NCI-H1417 (cell line): ENCODE results near the gene CDH4.
A peak's percentile ranks its signal among the peaks of the same experiment; 100 is the strongest.
"Not testable (repeated sequence)": the region's sequence is repeated elsewhere in the genome, so short reads cannot be mapped to it uniquely, and the experiment has no call there.

Experiments used
- DNase-seq, 3 experiments: peaks; one replicate each; lab custom pipeline; 2025; lab: John Stamatoyannopoulos, UW

Gene CDH4

DNA sequence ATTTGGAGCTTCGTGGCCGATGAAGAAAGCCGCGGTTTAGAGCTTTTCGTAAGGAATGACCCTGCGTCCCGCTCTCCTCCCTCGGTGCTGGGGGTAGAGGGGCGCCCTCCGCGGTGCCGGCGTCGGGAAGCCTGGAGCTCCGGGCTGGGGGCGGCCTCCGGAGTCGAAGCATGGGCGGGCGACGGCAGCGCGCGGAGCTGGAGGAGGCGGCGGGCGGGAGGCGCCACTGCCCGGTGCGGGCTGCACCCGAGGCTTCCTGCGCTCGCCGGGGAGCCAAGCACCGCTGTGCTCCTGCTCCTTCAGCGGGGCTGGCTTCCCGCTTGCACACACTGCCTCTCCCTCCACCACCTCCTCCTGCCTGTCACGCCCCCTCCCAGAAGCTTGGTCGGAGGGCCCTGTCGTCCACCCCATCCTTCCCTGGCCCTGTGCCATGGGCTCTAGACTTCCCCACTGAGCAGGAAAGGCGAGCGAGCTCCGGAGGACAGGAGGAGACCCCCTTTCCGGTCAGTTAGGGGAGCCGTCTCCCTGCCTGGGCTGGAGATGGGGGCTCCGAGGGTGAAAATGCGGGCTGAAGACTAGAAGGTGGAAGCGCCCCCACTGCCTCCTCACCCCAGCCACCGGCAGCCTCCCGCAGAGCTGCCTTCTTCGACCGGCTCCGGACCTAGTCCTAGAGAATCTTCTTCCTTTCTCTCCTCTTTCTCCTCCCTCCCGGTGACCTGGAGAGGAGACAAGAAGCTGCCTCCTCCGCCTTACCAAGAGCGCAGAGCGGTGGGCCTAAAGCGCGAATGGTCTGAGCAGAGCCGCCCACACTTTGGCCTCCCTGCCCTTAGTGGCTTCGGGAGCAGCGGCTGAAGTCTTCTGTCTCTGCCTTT, 1.8 kb downstream of the CDH4 start:
- DNase-seq = peak; percentile 41 to 83 (median 80)

DNA sequence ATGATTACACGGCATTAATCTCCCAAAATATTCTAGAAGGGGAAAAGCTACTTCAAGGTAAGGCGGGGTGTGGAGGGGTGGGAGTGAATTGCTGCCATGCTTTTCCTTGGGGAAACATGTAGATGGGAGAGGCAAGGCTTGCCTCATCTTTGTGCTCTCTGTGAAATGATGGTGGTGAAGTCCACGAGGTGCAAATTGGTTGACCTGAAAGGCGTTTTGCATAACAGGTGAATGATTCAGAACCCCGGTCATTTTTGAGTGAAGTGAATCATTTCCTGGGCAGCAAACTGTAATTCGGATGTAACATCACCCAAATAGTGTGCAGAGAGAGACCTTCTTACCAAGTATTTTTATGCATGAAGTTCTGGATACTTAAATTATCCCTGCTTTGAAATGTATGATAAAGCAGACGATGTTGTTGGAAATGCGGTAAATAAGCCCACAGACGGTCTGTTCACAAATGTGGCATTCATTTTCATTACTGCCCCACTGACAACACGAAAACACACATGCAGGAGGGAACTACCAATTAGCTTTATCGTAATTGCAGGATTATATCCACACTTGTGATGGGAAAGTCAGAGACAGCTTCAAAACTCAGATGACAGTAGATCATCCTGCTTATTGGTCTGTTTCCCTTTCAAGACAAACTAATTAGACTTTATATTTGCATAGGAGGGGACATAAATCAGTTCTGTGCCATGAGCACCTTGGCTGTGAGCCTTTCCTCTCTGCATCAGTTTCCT, 3.0 kb downstream of the CDH4 start:
- DNase-seq = peak in 1 of 3 experiments; percentile 50

DNA sequence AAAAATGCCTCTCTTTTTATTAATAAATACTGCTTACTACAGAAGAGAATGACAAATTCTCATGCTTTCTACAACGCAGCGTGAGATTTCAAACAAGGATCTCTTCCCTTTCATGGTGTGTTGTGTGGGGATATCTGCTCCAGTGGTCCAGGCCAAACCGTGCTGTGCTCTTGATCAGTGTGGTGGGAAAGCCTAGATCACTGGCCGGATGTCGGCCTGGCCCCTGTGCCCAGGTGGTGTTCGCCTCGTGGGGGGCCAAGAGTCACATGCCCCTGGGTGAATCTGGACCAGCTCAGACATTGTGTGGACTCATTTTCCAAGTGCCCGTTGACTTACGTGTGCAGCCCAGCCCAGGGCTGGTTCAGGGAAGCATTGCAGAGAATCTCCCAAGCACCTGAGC, 4.3 kb downstream of the CDH4 start:
- DNase-seq = no peak

DNA sequence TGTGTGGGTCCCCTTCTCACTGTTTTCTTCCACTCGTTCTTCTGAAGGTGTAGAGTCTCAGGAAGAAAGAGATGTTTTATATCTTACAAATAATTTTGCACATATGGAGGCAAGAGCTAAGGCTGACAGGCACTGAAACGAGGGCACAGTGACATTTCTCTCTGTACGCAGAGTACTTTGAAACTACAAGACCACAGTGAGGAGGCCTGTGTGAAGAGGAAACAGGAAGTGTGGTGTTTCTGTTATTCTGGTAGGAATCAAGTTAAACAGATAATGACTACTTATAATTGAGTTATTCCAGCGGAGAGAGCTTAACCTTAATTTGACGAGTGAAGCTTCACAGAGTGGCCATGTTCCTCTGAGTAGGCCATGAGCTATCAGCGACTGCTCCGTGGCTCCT, 4.8 kb downstream of the CDH4 start:
- no peak for DNase-seq

DNA sequence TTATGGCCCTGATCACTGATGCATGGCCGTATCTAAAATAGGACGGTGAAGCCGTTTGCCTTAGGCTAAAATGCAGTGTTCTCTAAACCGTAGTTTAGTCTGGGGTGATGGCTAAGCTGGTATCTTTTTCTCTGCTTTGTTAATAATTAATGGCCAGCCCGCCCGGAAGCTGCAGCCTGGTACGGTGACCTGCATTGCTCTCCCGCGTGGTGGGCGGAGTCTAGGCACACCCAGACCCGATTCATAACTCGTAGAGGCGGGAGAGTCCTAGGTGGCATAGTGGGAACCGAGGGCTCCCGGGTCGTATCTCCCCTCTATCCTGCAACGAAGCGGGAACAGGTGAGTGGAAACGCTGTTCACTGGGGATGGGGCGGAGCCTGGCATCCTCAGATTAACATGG, 5.5 kb downstream of the CDH4 start:
- no peak for DNase-seq

DNA sequence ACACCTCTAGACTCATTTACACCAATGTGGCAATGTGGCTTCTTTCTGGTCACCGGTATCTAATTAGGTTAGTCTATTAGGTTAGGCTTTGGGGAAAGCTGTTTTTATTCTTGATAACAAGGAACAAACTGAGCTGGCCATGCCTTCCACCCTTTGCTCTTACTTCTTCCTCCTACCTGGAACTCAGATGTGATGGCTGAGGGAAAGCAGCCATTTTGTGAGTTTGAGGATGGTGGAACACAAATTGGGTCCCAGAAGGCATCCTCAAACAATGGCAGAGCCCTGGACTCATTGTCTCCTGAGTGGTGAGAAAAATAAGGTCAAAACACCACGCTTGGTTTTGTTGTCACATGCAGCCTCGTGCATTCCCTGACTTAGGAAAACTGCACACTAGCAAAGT, 7.7 kb downstream of the CDH4 start:
- DNase-seq = no peak

DNA sequence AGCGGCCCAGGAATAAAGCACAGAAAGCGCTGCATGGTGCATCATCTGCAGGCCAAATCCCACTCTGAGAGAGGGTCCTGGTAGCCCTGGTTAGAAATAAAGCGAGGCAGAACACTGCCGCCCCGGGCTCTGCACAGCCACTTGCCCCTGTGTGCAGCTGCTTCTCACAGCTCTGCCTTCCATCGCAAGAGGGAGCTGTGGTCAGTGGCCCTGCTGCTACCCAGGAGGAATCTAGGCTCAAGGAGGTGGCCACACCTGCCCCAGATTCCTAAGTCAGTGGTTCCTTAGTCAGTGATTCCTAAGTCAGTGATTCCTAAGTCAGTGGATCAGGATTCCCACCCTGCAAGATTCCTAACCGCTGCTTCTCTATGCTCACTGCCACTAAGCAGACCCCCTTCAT, 8.8 kb downstream of the CDH4 start:
- no peak for DNase-seq

DNA sequence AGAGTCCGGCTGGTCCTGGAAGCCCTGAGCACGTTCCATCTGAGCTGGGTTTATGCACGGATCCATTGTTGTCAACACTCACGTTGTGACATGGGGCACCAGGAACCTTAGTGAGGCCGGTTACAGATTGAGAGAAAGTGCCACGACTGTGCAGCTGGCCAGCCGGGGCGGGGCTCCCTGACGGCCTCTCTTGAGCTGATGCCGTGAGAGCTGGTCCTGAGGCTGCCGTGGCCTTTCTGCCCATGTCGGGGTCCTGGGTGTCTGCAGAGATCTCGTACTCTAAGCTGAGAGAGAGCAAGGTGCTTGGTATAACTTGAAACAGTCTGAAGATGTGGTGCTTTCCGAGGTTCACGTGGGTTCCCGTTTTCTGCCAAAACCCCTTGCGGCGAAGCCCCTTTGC, 10.0 kb downstream of the CDH4 start:
- no peak for DNase-seq

DNA sequence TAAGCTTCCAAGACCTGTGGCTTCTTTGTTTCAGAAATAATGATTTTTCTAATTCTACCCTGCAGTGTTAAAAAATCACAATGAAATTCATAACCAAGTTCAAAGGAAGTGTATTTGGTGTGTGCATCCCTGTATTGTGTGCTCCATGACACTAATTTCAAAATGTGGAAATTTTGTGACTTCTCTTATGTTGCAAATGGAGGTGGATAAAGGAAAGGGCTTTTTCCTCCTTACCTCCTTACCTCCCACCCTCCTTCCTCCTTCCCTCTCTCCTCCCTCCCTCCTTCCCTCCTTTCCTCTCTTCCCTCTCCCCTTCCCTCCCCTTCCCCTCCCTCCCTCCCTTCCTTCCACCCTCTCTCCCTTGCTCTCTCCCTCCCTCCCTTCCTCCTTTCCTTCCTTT, 10.5 kb downstream of the CDH4 start:
- DNase-seq = no peak

DNA sequence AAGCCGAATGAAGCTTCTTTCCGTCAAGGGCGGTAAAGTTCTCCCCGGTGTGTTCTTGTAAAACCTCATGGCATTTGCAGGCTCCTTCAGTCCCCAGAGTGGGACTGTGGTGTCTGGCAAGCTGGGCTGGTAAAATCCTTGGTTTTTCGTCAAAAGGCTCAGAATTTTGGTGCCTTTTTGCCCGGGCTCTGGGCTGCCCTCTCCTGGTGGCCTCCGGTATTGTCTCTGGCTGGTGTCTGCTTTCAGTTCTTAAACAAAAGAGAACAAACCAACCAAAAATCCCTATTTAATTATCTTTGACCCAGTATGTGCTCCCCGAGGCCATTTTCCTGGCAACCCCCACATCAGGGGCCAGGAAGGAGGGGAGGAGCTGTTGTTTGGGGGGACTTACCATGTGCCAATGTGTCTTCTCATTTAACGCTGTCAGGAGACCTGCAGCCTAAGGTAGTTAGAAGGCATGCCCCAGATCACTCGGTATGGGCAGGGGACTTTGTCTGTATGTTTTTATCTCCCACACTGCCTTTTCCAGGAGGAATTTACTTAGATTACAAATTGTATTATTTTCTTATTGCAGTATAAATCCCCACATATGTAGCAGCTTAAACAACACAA, 11.1 kb downstream of the CDH4 start:
- peak; percentile 10 to 36 (median 14) for DNase-seq

DNA sequence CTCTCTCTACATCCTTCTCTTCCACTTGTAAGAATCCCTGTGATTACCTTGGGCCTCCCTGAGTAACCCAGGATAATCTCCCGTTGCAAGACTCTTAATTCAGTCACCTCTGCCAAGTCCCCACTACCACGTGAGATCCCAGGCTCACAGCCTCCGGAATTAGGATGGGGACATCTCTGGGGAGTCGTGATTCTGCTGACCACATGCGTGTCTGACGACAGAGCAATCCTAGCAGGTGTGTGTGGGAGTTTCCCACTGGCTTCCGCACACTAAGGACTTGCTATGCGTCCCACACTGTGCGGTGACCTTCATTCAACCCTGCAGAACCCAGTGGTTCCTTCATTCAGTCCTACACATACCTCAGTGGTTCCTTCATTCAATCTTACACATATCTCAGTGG, 11.9 kb downstream of the CDH4 start:
- no peak for DNase-seq

DNA sequence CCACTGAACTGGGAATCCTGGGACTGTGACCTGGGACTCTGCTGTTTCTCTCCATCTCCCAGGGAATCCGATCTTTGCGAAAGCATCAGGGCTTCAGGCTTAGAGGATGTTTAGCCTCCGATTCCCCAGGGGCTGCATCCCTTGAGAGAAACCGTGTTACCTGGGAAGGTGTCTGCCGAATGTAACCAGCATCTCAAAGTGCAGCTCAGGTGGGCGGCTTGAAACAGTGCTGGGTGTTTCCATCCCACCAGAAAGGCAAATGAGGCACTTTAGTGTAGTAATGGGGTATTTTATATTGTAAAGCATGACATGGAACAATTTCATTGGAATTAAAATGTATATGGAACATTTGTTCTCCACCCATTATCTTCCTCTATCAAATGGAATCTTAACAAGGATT, 15.2 kb downstream of the CDH4 start:
- no peak for DNase-seq

DNA sequence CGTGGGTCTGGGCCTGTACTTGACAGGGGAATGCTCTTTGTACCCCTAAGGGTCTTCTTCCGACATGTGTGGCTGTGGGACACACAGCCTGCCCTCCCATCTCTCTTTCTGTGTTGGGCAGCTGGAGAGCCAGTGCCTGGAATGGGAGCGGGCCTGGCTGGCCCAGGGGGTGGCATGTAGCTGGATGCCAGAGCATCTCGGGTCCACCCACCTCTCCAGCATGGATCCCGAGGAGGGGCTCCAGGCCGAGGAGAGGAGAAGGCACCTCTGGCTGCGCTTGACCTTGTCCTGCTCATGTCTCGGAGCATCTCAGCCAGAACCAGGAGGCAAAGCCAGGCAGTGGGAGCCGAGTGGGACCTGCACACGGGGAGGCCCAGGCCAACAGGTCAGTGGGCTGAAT, 16.0 kb downstream of the CDH4 start:
- no peak for DNase-seq

DNA sequence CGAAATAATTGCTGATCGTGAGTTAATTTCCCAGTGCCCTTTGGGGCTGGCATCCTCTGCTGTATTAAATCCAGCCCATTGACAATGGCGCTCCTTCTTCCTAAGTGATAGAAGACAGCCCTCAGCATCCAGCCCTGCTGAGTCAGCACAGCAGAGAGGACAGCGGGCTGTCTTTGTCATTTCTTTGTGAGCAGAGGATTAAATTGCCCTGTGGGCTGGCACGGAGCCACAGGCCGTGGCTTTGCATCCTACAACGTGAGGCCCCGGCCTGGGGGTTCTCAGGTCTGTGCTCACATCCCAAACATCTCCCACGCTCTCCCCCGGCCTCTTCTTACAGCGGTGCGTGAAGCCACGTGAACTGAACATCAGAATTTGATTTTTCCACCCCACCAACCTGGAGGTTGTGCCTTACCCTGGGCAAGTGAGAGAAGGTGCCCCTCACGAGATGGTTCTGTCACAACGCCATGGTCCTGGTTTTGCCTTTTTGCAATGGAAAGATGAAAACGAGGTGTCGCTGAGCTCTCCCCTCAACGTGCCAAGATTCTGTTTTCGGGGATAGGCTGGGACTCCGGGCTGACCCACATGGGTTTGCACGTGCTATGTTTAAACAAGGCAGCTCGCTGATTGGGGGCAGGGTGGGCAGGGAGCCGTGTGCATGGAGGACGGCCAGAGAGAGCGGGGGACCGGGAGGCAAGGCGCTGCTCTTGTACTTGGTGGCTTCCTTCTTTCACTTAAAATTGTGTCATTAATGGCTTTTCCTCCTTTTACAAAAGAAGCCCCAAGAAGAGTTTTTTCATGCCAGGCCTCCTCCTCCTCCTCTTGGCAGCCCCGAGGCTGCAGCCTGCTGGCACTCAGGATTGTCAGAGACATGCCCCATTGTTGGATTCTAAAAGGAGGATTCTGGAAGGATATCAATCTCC, 19.5 kb downstream of the CDH4 start:
- peak; percentile 29 to 76 (median 65) for DNase-seq

DNA sequence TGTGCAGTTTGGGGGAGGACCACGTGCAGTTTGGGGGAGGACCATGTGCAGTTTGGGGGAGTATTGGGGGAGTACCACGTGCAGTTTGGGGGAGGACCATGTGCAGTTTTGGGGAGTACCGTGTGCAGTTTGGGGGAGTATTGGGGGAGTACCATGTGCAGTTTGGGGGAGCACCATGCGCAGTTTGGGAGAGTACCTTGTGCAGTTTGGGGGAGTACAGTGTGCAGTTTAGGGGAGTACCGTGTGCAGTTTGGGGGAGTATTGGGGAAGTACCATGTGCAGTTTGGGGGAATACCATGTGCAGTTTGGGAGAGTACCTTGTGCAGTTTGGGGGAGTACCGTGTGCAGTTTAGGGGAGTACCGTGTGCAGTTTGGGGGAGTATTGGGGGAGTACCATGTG, 21.0 kb downstream of the CDH4 start:
- not testable (repeated sequence) for DNase-seq

DNA sequence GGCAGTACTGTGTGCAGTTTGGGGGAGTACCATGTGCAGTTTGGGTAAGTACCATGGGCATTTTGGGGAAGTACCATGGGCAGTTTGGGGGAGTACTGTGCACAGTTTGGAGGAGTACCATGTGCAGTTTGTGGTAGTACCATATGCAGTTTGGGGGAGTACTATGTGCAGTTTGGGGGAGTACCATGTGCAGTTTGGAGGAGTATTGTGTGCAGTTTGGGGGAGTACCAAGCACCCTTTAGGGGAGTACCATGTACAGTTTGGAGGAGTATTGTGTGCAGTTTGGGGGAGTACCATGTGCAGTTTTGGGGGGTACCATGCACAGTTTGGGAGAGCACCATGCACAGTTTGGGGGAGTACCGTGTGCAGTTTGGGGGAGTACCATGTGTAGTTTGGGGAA, 21.6 kb downstream of the CDH4 start:
- DNase-seq = not testable (repeated sequence)

DNA sequence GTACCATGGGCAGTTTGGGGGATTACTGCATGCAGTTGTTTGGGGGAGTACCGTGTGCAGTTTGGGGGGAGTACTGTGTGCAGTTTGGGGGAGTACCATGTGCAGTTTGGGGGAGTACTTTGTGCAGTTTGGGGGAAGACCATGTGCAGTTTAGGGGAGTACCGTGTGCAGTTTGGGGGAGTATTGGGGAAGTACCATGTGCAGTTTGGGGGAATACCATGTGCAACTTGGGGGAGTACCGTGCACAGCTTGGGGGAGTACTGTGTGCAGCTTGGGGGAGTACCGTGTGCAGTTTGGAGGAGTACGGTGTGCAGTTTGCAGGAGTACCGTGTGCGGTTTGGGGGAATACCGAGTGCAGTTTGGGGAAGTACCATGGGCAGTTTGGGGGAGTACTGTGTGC, 22.3 kb downstream of the CDH4 start:
- DNase-seq = no peak

DNA sequence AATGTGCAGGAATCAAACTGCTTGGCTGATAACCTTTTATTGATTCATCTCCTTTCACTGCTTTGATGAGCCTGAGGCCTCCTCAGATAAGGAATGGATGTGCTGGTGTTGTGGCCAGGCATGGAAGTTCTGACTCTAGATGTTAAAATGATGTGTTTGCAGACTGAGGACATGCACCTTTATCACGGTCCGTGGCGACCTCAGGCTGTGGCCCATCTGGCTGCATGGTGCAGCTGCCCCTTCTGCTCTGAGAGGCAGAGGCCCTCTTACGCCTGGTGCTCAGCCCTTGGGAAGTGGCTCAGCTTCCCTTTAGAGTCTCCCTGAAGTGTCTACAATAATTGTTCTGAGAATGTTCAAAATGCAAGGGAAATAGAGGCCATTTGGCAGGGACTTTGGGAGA, 26.2 kb downstream of the CDH4 start:
- DNase-seq = no peak

DNA sequence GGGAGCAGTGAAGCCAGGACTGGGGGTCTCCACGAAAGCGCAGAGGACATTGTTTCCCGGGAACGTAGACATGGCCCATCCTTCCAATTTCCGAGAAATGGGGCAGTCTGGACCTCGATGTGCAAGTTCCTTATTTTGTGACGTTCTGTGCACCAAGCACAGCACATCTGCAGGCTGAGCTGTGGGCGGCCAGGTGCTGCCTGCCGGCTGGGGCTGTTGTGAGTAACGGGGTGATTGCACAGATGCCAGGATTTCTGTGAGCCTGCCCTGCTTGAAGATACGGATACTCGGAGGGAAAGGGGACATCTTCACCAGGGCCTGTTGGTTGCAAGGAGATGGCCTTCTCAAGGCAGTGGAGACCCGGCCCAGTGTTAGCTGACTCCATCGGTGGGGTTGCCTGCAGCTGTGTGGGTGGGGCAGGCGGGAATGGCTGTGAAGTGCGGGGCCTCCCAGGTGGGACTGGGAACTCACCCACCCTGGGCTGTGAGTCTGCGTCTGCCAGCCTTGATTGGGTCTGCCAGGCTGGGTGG, 27.6 kb downstream of the CDH4 start:
- no peak for DNase-seq

DNA sequence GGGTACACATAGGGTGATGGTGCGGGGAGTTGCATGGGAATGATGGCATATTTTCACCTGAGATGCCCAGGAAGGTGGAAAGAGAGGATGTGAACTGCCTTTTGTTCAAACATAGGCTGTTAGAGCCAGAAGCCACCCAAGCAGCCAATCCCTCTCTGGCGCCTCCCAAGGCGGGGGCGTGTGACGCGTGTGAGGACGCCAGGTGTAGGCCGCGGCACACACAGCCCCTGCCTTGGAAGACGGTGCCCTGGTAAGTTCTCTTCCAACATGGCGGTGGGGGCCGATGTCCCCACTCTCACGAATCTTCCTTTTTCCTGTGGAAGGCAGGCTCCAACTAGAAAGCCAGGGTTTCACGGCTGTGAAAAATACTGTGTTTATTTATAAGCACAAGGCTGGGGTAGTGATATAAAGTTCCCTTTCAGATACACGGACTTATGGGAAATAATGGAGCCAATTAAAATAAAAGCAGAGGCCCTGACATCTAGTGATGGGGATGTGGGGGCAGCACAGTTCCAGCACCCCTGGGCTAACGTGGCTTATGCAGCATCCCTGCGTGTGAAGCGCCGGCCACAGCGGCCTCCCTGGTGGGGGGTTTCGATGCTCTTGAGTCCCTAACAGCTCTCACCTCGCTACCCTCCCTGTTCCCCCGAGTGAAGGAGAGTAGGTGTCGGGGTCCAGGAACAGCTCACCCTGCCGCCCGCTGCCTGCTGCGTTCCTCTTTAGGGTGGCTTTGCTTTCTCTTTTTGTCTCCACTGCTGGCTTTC, 28.3 kb downstream of the CDH4 start:
- DNase-seq = no peak

DNA sequence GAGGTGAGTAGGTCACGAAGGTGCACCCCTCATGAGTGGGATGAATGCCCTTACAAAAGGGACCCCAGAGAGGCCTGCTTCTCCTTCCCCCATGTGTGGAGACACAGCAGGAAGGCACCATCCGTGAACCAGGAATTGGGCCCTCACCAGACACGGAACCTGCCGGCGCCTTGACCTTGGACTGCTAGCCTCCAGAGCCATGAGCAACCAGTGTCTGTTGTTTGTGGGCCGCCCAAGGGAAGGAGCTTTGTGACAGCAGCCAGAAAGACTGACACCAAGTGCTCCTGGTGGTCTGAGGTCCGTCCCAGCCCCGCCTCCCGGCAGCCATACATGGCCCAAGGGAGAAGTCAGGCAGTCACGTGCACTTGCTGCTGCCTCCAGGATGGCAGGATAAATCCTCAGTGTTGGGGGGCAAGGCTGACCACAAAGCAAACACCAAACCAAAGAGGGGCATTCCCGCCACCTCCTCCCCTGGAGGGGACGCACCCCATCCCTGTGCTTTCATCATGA, 29.3 kb downstream of the CDH4 start:
- DNase-seq = no peak
